Measurements from ENCODE around the gene SMAD5.

DNA sequence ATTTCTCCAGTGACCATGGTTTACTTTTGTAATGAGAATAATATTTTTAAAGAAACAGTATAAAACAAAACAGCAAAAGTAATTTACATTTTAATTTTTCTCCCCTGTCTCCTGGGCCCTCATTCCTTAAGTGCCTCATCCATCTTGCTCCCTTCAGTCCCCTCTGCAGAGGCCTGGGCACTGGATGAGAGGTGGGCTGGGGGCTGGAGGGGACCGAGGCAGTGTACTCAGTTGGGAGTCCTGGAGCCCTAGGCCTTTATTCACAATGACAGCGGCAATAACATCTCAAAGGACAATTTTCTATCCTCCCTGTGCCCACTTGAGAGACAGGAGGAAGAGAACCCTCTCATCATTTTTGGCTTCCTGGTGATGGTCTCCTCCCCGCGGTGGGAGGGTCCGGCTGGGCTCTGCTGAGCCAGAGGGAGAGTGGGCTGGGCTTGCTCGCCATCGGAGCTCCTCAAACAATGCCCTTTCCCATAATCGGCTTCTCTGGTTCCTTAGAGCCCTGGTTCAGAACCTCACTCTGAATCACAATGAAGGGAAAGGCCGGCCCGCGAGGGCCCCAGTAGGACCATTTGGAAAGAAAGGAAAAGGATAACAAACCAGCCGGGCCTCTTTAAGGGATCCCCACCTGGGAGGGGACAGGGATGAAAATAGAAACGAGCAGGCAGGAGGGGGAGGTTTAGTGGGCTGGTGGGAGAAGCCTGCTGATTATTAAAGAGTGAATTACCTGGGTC, 70.0 kb downstream of the SMAD5 start:
- TF ChIP-seq POLR2AphosphoS5 (IDR thresholded peaks at IDR 0.05; ENCODE audit: low read depth, low read length), result no peak
- TF ChIP-seq, protein P1, sequence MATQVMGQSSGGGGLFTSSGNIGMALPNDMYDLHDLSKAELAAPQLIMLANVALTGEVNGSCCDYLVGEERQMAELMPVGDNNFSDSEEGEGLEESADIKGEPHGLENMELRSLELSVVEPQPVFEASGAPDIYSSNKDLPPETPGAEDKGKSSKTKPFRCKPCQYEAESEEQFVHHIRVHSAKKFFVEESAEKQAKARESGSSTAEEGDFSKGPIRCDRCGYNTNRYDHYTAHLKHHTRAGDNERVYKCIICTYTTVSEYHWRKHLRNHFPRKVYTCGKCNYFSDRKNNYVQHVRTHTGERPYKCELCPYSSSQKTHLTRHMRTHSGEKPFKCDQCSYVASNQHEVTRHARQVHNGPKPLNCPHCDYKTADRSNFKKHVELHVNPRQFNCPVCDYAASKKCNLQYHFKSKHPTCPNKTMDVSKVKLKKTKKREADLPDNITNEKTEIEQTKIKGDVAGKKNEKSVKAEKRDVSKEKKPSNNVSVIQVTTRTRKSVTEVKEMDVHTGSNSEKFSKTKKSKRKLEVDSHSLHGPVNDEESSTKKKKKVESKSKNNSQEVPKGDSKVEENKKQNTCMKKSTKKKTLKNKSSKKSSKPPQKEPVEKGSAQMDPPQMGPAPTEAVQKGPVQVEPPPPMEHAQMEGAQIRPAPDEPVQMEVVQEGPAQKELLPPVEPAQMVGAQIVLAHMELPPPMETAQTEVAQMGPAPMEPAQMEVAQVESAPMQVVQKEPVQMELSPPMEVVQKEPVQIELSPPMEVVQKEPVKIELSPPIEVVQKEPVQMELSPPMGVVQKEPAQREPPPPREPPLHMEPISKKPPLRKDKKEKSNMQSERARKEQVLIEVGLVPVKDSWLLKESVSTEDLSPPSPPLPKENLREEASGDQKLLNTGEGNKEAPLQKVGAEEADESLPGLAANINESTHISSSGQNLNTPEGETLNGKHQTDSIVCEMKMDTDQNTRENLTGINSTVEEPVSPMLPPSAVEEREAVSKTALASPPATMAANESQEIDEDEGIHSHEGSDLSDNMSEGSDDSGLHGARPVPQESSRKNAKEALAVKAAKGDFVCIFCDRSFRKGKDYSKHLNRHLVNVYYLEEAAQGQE (IDR thresholded peaks at IDR 0.05; ENCODE audit: insufficient read depth in 1 of 2, low read depth in 2 of 2, low read length in 2 of 2), result no peak
- TF ChIP-seq SIN3A (IDR thresholded peaks at IDR 0.05; ENCODE audit: borderline replicate concordance, insufficient read depth, low read length), result no peak
- no peak for TF ChIP-seq FOXP2 (optimal IDR thresholded peaks at IDR 0.05; ENCODE audit: borderline replicate concordance, extremely low read depth, extremely low read length, insufficient read depth)
- TF ChIP-seq TAF1 (IDR thresholded peaks at IDR 0.05; ENCODE audit: borderline replicate concordance, insufficient read depth, low read length), result no peak

Data from PFSK-1 (cell line).